ENCODE measurements around the gene BRD7.

BRD7 gene

DNA sequence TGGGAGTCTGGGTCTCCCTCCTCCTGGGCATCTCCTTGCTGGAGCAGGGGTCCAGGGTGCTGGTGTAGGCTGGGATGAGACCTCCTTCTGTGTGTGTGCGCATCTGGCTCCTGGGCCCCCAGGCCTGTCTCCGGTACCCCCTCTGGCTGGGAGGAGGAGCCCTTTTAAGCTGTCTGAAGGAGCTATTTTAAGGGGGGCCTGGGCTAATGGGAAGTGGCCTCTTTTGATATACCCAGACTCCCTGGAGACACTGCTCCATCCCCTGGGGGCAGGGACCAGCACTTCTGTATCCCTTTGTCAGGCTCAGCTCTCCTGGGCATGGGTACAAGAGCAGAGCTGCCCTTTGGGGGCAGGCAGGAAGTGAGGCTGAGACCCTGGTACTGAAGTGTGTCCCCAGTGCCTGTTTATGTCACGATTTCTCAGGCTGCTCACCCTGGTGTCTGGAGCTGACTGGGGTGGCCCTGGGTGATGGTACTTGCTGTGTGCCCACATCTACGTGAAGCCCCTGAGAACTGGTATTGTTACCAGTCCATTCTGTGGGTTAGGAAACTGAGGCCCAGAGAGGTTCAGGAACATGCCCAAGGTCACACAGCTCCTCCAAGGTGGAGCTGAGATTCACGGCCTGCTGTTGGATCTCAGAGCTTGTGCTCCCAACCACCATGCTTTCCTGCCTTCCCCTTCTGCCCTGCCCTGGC is 96.0 kb downstream of the BRD7 start:
- no peak for DNase-seq (ENCODE audit: low read depth in 2 of 2)

- no peak for DNase-seq (ENCODE audit: low read depth in 2 of 2)
These were observed 96.6 kb downstream of the BRD7 start for GRCh38 chr16:50272111-50272571.

- DNase-seq (ENCODE audit: low read depth in 2 of 2) = no peak
These were observed 97.4 kb downstream of the BRD7 start for GRCh38 chr16:50271148-50272041.

- no peak for DNase-seq (ENCODE audit: low read depth in 2 of 2)
These were observed 98.2 kb downstream of the BRD7 start for GRCh38 chr16:50270510-50271147.

GRCh38 chr16:50269769-50270509 is 98.8 kb downstream of the BRD7 start:
- DNase-seq (ENCODE audit: low read depth in 2 of 2) = no peak

DNA sequence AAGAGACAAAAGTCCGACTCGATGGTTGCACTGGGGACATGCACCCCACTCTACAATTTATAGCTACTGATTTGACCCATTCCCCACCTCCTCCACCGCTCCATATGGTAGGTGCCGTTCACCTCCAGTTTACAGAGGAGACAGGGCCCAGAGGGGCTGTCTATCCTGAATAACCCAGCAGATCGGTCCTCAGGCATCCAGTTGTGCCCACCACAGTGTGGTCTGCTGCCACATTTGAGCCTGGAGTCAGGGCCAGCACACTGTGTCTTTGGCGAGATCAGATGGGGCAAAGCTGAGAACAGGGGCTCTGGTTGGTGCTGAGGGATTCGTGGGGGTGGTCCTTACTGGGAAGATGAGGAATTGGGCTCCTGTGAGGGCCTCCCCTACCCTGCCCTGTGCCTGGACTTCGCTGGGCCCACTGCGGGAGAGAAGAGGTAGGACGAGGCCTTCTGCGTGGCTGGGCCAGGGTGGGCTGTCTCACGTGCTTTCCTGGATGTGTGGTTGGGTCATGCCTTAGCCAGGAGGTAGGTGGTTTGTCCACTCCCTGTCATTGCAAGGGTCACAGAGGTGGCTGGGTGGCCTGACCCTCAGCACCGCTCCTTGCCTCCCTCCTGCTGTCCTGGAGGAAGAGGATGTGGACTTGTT is 99.6 kb downstream of the BRD7 start:
- no peak for DNase-seq (ENCODE audit: low read depth in 2 of 2)

GRCh38 chr16:50268352-50268751 is 100.4 kb downstream of the BRD7 start:
- DNase-seq (ENCODE audit: low read depth in 2 of 2) = no peak

GRCh38 chr16:50267651-50268050 is 101.1 kb downstream of the BRD7 start:
- no peak for DNase-seq (ENCODE audit: low read depth in 2 of 2)

- DNase-seq (ENCODE audit: low read depth in 2 of 2) = no peak
These were observed 101.6 kb downstream of the BRD7 start for GRCh38 chr16:50267151-50267631.

- peak; percentile 66 to 70 for DNase-seq (ENCODE audit: low read depth in 2 of 2)
These were observed 102.3 kb downstream of the BRD7 start, which contains the start of gene ADCY7 for GRCh38 chr16:50266337-50267091. Gene ADCY7 (plus strand): TSS chr16:50266551. CDS start chr16:50288180, 21,629 bp downstream.

Data from fibroblast of skin of left biceps (primary cell).